Measurements from ENCODE around the gene AUTS2. TPM values are rescaled to one million over a fixed set of nuclear protein-coding genes. Genes with fewer than 3 reads are reported as not detected.

AUTS2 gene
- total RNA-seq, 2 donors from 2014 or later: 8.6 TPM

DNA sequence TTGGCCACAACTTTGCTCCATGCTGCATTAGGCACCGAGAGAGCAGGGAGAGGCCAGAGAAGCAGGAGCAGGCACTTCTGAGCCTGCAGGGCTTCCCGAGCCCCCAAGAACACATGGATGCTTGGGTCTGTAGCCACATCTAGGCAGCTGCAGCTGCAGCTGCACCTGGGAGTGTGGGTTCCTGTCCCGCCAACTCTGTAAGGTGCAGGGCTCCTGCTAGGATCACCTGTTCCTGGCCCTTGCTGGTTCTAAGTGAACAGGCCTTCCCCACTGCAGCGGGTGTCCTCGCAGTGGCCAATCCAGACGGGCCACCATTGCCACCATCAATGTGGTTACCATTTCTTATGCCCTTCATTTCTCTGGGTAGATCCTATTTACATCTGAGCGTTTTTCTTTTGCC lies 330.3 kb downstream of the AUTS2 start:
- H3K4me3 ChIP-seq: no peak overlapping the region
- TF ChIP-seq, protein P1, sequence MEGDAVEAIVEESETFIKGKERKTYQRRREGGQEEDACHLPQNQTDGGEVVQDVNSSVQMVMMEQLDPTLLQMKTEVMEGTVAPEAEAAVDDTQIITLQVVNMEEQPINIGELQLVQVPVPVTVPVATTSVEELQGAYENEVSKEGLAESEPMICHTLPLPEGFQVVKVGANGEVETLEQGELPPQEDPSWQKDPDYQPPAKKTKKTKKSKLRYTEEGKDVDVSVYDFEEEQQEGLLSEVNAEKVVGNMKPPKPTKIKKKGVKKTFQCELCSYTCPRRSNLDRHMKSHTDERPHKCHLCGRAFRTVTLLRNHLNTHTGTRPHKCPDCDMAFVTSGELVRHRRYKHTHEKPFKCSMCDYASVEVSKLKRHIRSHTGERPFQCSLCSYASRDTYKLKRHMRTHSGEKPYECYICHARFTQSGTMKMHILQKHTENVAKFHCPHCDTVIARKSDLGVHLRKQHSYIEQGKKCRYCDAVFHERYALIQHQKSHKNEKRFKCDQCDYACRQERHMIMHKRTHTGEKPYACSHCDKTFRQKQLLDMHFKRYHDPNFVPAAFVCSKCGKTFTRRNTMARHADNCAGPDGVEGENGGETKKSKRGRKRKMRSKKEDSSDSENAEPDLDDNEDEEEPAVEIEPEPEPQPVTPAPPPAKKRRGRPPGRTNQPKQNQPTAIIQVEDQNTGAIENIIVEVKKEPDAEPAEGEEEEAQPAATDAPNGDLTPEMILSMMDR (IDR thresholded peaks at IDR 0.05): no peak
- no peak overlapping the region for H3K27ac ChIP-seq

DNA sequence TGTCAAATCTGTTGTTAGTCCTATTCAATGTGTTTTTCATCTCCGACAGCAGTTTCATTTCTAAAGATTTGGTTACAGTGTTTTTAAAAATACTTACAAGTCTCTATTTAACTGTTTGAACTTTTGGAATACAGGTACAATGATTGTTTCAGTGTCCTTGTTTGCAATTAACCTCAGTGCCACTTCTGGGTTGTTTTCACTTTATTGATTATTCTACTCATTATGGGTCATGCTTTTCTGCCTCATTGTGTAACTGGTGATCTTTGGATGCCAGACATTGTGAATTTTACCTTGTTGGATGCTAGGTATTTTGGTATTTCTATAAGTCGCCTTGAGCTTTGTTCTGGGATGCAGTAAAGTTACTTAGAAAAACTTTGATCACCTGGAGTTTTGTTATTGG lies 331.3 kb downstream of the AUTS2 start:
- TF ChIP-seq, protein P1 (IDR thresholded peaks at IDR 0.05): no peak
- H3K27ac ChIP-seq: no peak overlapping the region
- no peak overlapping the region for H3K4me3 ChIP-seq
- H3K36me3 ChIP-seq: no peaks in the 10 kb centered on the region
- DNase-seq (ENCODE audit: low spot score): no peak
- no peaks in the 10 kb centered on the region for H3K9me3 ChIP-seq
- no peaks in the 10 kb centered on the region for H3K27me3 ChIP-seq
- H3K4me1 ChIP-seq: no peaks in the 10 kb centered on the region

More for the DNA sequence above, 330.3 kb downstream of the AUTS2 start:
- Histone ChIP-seq H3K27me3 (no peaks in the 10 kb centered on the region), H3K9me3 (no peaks in the 10 kb centered on the region), H3K36me3 (no peaks in the 10 kb centered on the region), H3K4me1 (no peaks in the 10 kb centered on the region)
- DNase-seq (ENCODE audit: low spot score): no peak

DNA sequence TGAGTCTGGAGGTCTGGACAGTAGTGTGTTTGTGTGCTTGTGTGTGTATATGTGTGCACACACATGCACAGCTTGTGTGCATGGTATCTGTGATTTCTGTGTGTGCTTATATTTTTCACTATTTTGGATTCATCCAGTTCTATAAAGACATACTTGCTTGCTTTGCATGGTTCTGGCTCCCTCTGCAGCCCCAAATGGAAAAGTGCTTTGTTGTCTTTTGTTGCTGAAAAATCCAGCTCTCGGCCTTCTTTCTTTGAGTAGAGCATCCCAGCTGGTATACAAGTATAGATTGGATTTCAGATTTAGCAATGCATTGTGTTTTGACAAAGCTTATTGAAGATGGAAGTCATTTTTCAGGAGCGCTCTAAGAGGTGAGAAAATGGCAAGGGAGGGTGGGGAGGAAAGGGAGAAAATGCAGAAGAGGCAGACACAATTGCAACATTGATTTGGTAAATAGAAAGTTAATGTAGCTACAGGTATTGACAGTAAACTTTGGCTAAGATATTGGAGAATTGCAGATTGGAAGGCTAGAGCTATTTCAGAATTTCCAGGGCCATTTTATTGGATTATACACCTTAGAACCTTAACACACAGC lies 333.9 kb downstream of the AUTS2 start:
- TF ChIP-seq, protein P1 (IDR thresholded peaks at IDR 0.05): peak in 1 of 2 donors; percentile 73
- Histone ChIP-seq H3K27me3 (no peaks in the 10 kb centered on the region), H3K4me3 (no peak overlapping the region), H3K36me3 (no peaks in the 10 kb centered on the region), H3K4me1 (no peaks in the 10 kb centered on the region), H3K27ac (no peak overlapping the region), H3K9me3 (no peaks in the 10 kb centered on the region)
- no peak for DNase-seq (ENCODE audit: low spot score)

- Histone ChIP-seq H3K4me1 (no peaks in the 10 kb centered on the region), H3K36me3 (no peaks in the 10 kb centered on the region), H3K27ac (no peak overlapping the region), H3K9me3 (no peaks in the 10 kb centered on the region), H3K27me3 (no peaks in the 10 kb centered on the region), H3K4me3 (no peak overlapping the region)
- DNase-seq (ENCODE audit: low spot score): no peak
- TF ChIP-seq, protein P1 (IDR thresholded peaks at IDR 0.05): no peak
These were observed 336.0 kb downstream of the AUTS2 start for GRCh38 chr7:69934144-69934903.

DNA sequence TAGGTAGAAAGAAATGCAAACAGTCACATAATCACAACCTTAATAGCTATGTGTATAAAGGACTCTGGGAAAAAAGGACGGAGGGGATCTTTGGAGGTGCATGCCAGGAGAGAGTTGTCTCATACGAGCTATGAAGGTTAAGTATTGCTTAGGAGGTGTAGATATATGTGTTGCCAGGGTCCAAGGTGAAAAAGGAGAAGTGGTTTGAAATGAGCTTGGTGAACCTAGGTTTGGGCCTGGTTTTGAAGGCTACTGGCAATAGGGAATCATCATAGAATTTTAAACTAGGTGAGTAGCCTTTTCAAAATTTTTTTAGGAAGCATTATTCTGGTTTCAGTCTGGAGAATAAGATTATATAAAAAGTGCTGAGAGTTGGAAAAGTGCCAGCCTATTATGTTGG lies 336.8 kb downstream of the AUTS2 start:
- no peak for DNase-seq (ENCODE audit: low spot score)
- H3K36me3 ChIP-seq: no peaks in the 10 kb centered on the region
- no peaks in the 10 kb centered on the region for H3K4me1 ChIP-seq
- H3K9me3 ChIP-seq: no peaks in the 10 kb centered on the region
- no peak overlapping the region for H3K4me3 ChIP-seq
- no peak overlapping the region for H3K27ac ChIP-seq
- TF ChIP-seq, protein P1 (IDR thresholded peaks at IDR 0.05): no peak
- H3K27me3 ChIP-seq: no peaks in the 10 kb centered on the region

Measured in right atrium auricular region (tissue), 2 donors.